Lower lobe of right lung (tissue), 2 donors: ENCODE data around the gene MAFF. TPM values are rescaled to one million over a fixed set of nuclear protein-coding genes. Genes with fewer than 3 reads are reported as not detected.
A peak's percentile ranks its signal among the peaks of the same experiment; 100 is the strongest.

Source experiments
- ATAC-seq, 2 donors: fragments of 200-7000 bp; cut with Tn5 transposase; one replicate each; pipeline ENCODE4 v1.9.1; 2020 to 2022; ENCODE audit warnings: mild to moderate bottlenecking in 2 of 2, moderate library complexity in 2 of 2
- DNase-seq: peaks from one replicate; pipeline ENCODE4 v3.0.0-alpha.2; 2020
- H3K27ac ChIP-seq: fragments of 200-600 bp; one replicate; pipeline ENCODE4 v1.8.0; 2022
- H3K27me3 ChIP-seq: fragments of 200-600 bp; one replicate; pipeline ENCODE4 v1.8.0; 2022; ENCODE audit warnings: low read depth
- H3K36me3 ChIP-seq: fragments of 200-600 bp; one replicate; pipeline ENCODE4 v1.8.0; 2022; ENCODE audit warnings: mild to moderate bottlenecking
- H3K4me1 ChIP-seq: fragments of 200-600 bp; one replicate; pipeline ENCODE4 v1.8.0; 2022
- H3K4me3 ChIP-seq: fragments of 200-600 bp; one replicate; pipeline ENCODE4 v1.8.0; 2022; ENCODE audit warnings: mild to moderate bottlenecking
- H3K9me3 ChIP-seq: fragments of 200-600 bp; one replicate; pipeline ENCODE4 v1.8.0; 2022
- CTCF ChIP-seq: fragments of 200-600 bp; IDR thresholded peaks from one replicate; pipeline ENCODE4 v1.8.0; 2022; ENCODE audit warnings: antibody characterized with exemption, mild to moderate bottlenecking
- intact Hi-C: fragments of 100-400 bp; cut with DNase I; formaldehyde crosslinking; loops from one replicate; pipeline ENCODE4 v1.11.0; 2022
- total RNA-seq: library from RNA; stranded (reverse); fragmentation: NEBNext Ultra II Directional; extraction: Animal tissue kit (Norgen Biotek cat#: 25700); gene quantifications from one replicate; pipeline ENCODE4 v1.2.1, GENCODE V29; 2021
- donor health status: DM: no; HTN: yes; CAD: no; lungs with severe emphysema.

The MAFF gene
- total RNA-seq, 1 donor from 2014 or later: 41.3 TPM

GRCh38 chr22:38163844-38164550 lies 37.8 kb upstream of the MAFF start:
- Histone ChIP-seq H3K27me3 (no peaks in the 10 kb centered on the region), H3K27ac (no peak overlapping the region), H3K36me3 (no peaks in the 10 kb centered on the region), H3K9me3 (no peaks in the 10 kb centered on the region), H3K4me1 (peaks cover 8% of the 10 kb centered on the region), H3K4me3 (no peak overlapping the region)
- intact Hi-C loops: no loop called here
- no peak for TF ChIP-seq CTCF
- ATAC-seq (no peak), DNase-seq (no peak)

- H3K9me3 ChIP-seq: no peaks in the 10 kb centered on the region
- DNase-seq (no peak), ATAC-seq (no peak)
- no peaks in the 10 kb centered on the region for H3K27me3 ChIP-seq
- no peak overlapping the region for H3K4me3 ChIP-seq
- intact Hi-C loops: no loop called here
- H3K27ac ChIP-seq: no peak overlapping the region
- peaks cover 8% of the 10 kb centered on the region for H3K4me1 ChIP-seq
- TF ChIP-seq CTCF: no peak
- H3K36me3 ChIP-seq: no peaks in the 10 kb centered on the region
Observed at GRCh38 chr22:38164551-38164918, 37.3 kb upstream of the MAFF start.

GRCh38 chr22:38165922-38166593 lies 35.7 kb upstream of the MAFF start:
- intact Hi-C loops: no loop called here
- no peaks in the 10 kb centered on the region for H3K9me3 ChIP-seq
- no peak for ATAC-seq
- H3K27ac ChIP-seq: no peak overlapping the region
- no peak overlapping the region for H3K4me3 ChIP-seq
- no peaks in the 10 kb centered on the region for H3K36me3 ChIP-seq
- no peak for DNase-seq
- H3K4me1 ChIP-seq: peaks cover 8% of the 10 kb centered on the region
- TF ChIP-seq CTCF: no peak
- H3K27me3 ChIP-seq: no peaks in the 10 kb centered on the region

GRCh38 chr22:38167988-38168407 lies 33.8 kb upstream of the MAFF start:
- no peak for TF ChIP-seq CTCF
- Histone ChIP-seq H3K27me3 (no peaks in the 10 kb centered on the region), H3K9me3 (no peaks in the 10 kb centered on the region), H3K36me3 (no peaks in the 10 kb centered on the region), H3K4me3 (no peak overlapping the region), H3K27ac (no peak overlapping the region), H3K4me1 (peaks cover 18% of the 10 kb centered on the region)
- intact Hi-C loops: no loop called here
- ATAC-seq: peak; percentile 35
- DNase-seq: no peak

GRCh38 chr22:38169116-38169515 lies 32.7 kb upstream of the MAFF start:
- peaks cover 26% of the 10 kb centered on the region for H3K4me1 ChIP-seq
- no peak for ATAC-seq
- no peak overlapping the region for H3K4me3 ChIP-seq
- H3K27ac ChIP-seq: no peak overlapping the region
- no peak for DNase-seq
- no peaks in the 10 kb centered on the region for H3K27me3 ChIP-seq
- no peaks in the 10 kb centered on the region for H3K9me3 ChIP-seq
- no peak for TF ChIP-seq CTCF
- no peaks in the 10 kb centered on the region for H3K36me3 ChIP-seq
- intact Hi-C loops: no loop called here
